ENCODE measurements around the gene TM7SF2. TPM values are rescaled to one million over a fixed set of nuclear protein-coding genes. Genes with fewer than 3 reads are reported as not detected.

Gene TM7SF2
- total RNA-seq, 1 experiment from 2014 or later, result 37.8 TPM

DNA sequence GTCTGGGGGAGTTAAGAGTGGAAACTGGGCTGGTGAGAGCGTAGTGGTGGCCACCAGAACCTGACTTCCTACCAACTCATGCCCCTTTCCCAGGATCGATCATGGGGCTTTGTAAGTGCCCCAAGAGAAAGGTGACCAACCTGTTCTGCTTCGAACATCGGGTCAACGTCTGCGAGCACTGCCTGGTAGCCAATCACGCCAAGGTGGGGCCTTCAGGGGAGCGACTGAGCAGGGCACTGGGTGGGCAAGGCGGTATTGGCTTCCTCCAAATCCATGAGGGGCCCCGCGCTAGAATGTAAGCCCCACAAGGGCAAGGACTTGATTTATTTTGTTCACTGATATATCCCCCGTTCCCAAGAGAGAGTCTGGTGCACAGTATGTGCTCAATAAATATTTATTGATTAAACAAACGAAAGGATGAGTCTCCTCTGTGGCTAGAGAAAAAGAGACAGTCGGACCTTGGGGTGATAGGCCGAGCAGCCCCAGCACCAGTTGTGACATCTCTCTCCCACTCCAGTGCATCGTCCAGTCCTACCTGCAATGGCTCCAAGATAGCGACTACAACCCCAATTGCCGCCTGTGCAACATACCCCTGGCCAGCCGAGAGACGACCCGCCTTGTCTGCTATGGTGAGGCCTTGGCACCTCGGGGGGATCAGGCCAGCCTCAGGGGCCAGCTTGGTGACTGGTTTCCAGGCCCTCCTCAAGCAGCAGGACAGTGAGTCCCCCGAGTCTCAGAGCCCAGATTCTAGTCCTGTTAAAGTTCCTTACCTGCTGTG is 26.9 kb upstream of the TM7SF2 start:
- TF ChIP-seq, protein P1, sequence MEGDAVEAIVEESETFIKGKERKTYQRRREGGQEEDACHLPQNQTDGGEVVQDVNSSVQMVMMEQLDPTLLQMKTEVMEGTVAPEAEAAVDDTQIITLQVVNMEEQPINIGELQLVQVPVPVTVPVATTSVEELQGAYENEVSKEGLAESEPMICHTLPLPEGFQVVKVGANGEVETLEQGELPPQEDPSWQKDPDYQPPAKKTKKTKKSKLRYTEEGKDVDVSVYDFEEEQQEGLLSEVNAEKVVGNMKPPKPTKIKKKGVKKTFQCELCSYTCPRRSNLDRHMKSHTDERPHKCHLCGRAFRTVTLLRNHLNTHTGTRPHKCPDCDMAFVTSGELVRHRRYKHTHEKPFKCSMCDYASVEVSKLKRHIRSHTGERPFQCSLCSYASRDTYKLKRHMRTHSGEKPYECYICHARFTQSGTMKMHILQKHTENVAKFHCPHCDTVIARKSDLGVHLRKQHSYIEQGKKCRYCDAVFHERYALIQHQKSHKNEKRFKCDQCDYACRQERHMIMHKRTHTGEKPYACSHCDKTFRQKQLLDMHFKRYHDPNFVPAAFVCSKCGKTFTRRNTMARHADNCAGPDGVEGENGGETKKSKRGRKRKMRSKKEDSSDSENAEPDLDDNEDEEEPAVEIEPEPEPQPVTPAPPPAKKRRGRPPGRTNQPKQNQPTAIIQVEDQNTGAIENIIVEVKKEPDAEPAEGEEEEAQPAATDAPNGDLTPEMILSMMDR (conservative IDR thresholded peaks at IDR 0.05; ENCODE audit: low read depth, low read length), result no peak
- TF ChIP-seq EZH2 (IDR thresholded peaks at IDR 0.05; ENCODE audit: borderline replicate concordance, low read depth, low read length, poor library complexity, severe bottlenecking), result no peak
- peak overlapping the region; percentile 90 for H3K27ac ChIP-seq (ENCODE audit: low read depth, low read length, poor library complexity, severe bottlenecking)
- ChIA-PET POLR2A (ENCODE audit: low non-redundant PET) (no interaction called here), CTCF (interaction anchor here (0.7 to 1.1 kb wide), 2 partner anchors 27 to 29 kb away, joined by 3 read pairs; partner anchors contain the start of gene TM7SF2)
- H3K4me3 ChIP-seq (ENCODE audit: low read depth, low read length, poor library complexity, severe bottlenecking), result peak overlapping the region; percentile 76
- H3K4me1 ChIP-seq (ENCODE audit: insufficient read depth, low read length, poor library complexity, severe bottlenecking), result peaks cover 12% of the 10 kb centered on the region
- peaks cover 35% of the 10 kb centered on the region for H3K36me3 ChIP-seq (ENCODE audit: insufficient read depth, low read length, poor library complexity, severe bottlenecking)
- no peaks in the 10 kb centered on the region for H3K27me3 ChIP-seq (replicated peaks; ENCODE audit: insufficient read depth, low read depth, low read length, poor library complexity)
- TSS peak; percentile 71 for BruUV-seq (replicated peaks)
- H3K9me3 ChIP-seq (ENCODE audit: low read depth, low read length, poor library complexity, severe bottlenecking), result no peaks in the 10 kb centered on the region
- intact Hi-C loops (cut with micrococcal nuclease; ENCODE audit: unreplicated experiment), result no loop called here
- no peak for DNase-seq (ENCODE audit: low spot score)

DNA sequence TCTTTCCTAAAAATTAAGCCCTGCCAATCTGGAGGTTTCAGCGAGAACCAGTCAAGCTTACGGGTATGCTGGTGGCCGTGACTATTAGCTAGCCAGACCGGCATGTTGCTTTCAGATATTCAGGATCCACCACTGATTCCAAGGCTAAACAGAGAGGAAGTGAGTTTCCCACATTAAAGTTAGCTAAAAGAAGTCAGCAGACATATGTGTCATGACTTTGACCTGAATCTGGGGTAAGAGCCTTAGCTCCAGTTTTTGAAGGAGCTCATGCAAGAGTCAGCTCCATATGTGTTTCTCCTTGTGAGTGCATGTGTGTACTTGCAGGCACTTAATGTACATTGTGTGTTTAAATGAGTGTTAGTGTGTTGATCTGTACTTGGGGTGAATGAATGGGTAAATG is 26.2 kb upstream of the TM7SF2 start:
- no peak overlapping the region for H3K4me3 ChIP-seq (ENCODE audit: low read depth, low read length, poor library complexity, severe bottlenecking)
- H3K4me1 ChIP-seq (ENCODE audit: insufficient read depth, low read length, poor library complexity, severe bottlenecking), result peaks cover 12% of the 10 kb centered on the region
- TF ChIP-seq, protein P1 (conservative IDR thresholded peaks at IDR 0.05; ENCODE audit: low read depth, low read length), result no peak
- no peak for TF ChIP-seq EZH2 (IDR thresholded peaks at IDR 0.05; ENCODE audit: borderline replicate concordance, low read depth, low read length, poor library complexity, severe bottlenecking)
- ChIA-PET POLR2A (ENCODE audit: low non-redundant PET) (no interaction called here), CTCF (interaction anchor here (0.7 to 1.1 kb wide), 2 partner anchors 26 to 28 kb away, joined by 3 read pairs; partner anchors contain the start of gene TM7SF2)
- no peaks in the 10 kb centered on the region for H3K27me3 ChIP-seq (replicated peaks; ENCODE audit: insufficient read depth, low read depth, low read length, poor library complexity)
- no peak for DNase-seq (ENCODE audit: low spot score)
- H3K27ac ChIP-seq (ENCODE audit: low read depth, low read length, poor library complexity, severe bottlenecking), result no peak overlapping the region
- no peaks in the 10 kb centered on the region for H3K9me3 ChIP-seq (ENCODE audit: low read depth, low read length, poor library complexity, severe bottlenecking)
- BruUV-seq (replicated peaks), result no TSS peak
- intact Hi-C loops (cut with micrococcal nuclease; ENCODE audit: unreplicated experiment), result no loop called here
- H3K36me3 ChIP-seq (ENCODE audit: insufficient read depth, low read length, poor library complexity, severe bottlenecking), result peaks cover 29% of the 10 kb centered on the region

DNA sequence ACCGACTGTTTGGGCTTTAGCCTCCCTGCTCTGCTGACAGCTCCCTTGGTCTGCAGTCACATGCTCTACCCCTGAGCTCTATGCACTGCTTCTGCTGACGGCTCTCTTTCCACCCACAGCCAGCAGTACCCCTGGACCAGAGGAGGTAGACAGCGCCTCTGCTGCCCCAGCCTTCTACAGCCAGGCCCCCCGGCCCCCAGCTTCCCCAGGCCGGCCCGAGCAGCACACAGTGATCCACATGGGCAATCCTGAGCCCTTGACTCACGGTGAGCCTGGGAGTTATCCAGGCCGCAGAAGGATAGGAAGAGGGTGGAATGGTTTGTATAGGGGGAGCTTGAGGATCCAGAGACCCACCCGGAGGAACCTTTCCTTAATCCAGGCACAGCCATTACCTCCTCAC is 24.9 kb upstream of the TM7SF2 start:
- Histone ChIP-seq H3K36me3 (ENCODE audit: insufficient read depth, low read length, poor library complexity, severe bottlenecking) (peaks cover 18% of the 10 kb centered on the region), H3K4me1 (ENCODE audit: insufficient read depth, low read length, poor library complexity, severe bottlenecking) (peaks cover 12% of the 10 kb centered on the region), H3K27me3 (replicated peaks; ENCODE audit: insufficient read depth, low read depth, low read length, poor library complexity) (no peaks in the 10 kb centered on the region), H3K9me3 (ENCODE audit: low read depth, low read length, poor library complexity, severe bottlenecking) (no peaks in the 10 kb centered on the region), H3K27ac (ENCODE audit: low read depth, low read length, poor library complexity, severe bottlenecking) (no peak overlapping the region), H3K4me3 (ENCODE audit: low read depth, low read length, poor library complexity, severe bottlenecking) (no peak overlapping the region)
- CTCF ChIA-PET, result no interaction called here
- DNase-seq (ENCODE audit: low spot score), result no peak
- TF ChIP-seq EZH2 (IDR thresholded peaks at IDR 0.05; ENCODE audit: borderline replicate concordance, low read depth, low read length, poor library complexity, severe bottlenecking), result no peak
- no TSS peak for BruUV-seq (replicated peaks)
- POLR2A ChIA-PET (ENCODE audit: low non-redundant PET), result no interaction called here
- intact Hi-C loops (cut with micrococcal nuclease; ENCODE audit: unreplicated experiment), result no loop called here
